PFSK-1 (cell line): ENCODE data around the gene MUC2.

ENCODE experiments used
- POLR2AphosphoS5 ChIP-seq: IDR thresholded peaks from 2 replicates; pipeline ENCODE4 v1.6.1; 2012; ENCODE audit warnings: low read depth, mild to moderate bottlenecking, control low read depth, low read length, moderate library complexity
- TF ChIP-seq, protein P1 (sequence below), 2 experiments: IDR thresholded peaks; 2 replicates each; pipeline versions ENCODE4 v1.6.1 to v1.8.0; 2011 to 2012; ENCODE audit warnings: low read depth in 2 of 2, low read length in 2 of 2, control low read depth in 1 of 2, inconsistent platforms in 1 of 2, mild to moderate bottlenecking in 1 of 2, moderate library complexity in 1 of 2; ENCODE audit not compliant: insufficient read depth in 1 of 2

DNA sequence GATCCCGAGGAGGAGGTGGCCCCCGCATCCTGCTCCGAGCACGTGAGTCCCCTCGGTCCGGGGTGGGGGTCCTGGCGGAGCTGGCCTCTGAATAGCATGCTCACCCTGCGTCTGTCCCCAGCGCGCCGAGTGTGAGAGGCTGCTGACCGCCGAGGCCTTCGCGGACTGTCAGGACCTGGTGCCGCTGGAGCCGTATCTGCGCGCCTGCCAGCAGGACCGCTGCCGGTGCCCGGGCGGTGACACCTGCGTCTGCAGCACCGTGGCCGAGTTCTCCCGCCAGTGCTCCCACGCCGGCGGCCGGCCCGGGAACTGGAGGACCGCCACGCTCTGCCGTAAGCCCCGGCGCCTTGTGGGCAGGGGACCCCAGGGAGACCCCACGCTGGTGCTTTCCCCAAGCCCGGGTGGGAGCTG lies 3.5 kb downstream of the MUC2 start:
- TF ChIP-seq, protein P1, sequence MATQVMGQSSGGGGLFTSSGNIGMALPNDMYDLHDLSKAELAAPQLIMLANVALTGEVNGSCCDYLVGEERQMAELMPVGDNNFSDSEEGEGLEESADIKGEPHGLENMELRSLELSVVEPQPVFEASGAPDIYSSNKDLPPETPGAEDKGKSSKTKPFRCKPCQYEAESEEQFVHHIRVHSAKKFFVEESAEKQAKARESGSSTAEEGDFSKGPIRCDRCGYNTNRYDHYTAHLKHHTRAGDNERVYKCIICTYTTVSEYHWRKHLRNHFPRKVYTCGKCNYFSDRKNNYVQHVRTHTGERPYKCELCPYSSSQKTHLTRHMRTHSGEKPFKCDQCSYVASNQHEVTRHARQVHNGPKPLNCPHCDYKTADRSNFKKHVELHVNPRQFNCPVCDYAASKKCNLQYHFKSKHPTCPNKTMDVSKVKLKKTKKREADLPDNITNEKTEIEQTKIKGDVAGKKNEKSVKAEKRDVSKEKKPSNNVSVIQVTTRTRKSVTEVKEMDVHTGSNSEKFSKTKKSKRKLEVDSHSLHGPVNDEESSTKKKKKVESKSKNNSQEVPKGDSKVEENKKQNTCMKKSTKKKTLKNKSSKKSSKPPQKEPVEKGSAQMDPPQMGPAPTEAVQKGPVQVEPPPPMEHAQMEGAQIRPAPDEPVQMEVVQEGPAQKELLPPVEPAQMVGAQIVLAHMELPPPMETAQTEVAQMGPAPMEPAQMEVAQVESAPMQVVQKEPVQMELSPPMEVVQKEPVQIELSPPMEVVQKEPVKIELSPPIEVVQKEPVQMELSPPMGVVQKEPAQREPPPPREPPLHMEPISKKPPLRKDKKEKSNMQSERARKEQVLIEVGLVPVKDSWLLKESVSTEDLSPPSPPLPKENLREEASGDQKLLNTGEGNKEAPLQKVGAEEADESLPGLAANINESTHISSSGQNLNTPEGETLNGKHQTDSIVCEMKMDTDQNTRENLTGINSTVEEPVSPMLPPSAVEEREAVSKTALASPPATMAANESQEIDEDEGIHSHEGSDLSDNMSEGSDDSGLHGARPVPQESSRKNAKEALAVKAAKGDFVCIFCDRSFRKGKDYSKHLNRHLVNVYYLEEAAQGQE (IDR thresholded peaks at IDR 0.05; ENCODE audit: insufficient read depth in 1 of 2, low read depth in 2 of 2, low read length in 2 of 2), result no peak
- no peak for TF ChIP-seq POLR2AphosphoS5
